GM13977 (cell line): ENCODE data around the gene KCNK6.

Source experiments
- DNase-seq: peaks from one replicate; pipeline ENCODE4 v3.0.0; 2012; ENCODE audit warnings: low spot score
- in situ Hi-C: fragments of 300-500 bp; cut with MboI; formaldehyde crosslinking; loops from one replicate; pipeline ENCODE4 v1.12.0; 2022; ENCODE audit warnings: low sequenced_read_pairs, low pct_unique_long_range_greater_than_20kb, mixed read lengths, inconsistent platforms; ENCODE audit not compliant: unreplicated experiment
- TF ChIP-seq, protein P1 (sequence below): IDR thresholded peaks from 2 replicates; pipeline ENCODE4 v1.5.1; 2012; ENCODE audit warnings: mild to moderate bottlenecking, control low read depth; ENCODE audit not compliant: insufficient read depth; ENCODE audit errors: extremely low read depth, missing control alignments

Gene KCNK6

DNA sequence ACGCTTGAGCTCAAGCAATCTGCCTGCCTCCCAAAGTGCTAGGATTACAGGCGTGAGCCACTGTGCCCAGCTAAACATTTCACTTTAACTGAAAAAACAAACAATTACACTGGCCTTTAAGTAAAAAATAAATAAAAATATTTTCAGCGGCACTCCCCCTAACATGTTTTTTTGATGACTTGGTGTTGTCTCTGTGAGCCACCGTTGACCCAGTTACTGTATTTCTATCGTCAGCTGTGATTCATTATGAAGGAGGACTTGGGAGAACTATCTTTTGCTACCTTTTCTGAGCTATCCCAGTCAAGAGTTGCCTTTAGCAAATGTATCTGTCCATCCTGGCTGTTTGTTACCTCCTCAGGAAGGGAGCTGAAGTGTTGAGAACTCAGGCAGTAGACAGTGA, 34.1 kb upstream of the KCNK6 start:
- in situ Hi-C loops: no loop called here
- DNase-seq: no peak
- TF ChIP-seq, protein P1, sequence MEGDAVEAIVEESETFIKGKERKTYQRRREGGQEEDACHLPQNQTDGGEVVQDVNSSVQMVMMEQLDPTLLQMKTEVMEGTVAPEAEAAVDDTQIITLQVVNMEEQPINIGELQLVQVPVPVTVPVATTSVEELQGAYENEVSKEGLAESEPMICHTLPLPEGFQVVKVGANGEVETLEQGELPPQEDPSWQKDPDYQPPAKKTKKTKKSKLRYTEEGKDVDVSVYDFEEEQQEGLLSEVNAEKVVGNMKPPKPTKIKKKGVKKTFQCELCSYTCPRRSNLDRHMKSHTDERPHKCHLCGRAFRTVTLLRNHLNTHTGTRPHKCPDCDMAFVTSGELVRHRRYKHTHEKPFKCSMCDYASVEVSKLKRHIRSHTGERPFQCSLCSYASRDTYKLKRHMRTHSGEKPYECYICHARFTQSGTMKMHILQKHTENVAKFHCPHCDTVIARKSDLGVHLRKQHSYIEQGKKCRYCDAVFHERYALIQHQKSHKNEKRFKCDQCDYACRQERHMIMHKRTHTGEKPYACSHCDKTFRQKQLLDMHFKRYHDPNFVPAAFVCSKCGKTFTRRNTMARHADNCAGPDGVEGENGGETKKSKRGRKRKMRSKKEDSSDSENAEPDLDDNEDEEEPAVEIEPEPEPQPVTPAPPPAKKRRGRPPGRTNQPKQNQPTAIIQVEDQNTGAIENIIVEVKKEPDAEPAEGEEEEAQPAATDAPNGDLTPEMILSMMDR: no peak

DNA sequence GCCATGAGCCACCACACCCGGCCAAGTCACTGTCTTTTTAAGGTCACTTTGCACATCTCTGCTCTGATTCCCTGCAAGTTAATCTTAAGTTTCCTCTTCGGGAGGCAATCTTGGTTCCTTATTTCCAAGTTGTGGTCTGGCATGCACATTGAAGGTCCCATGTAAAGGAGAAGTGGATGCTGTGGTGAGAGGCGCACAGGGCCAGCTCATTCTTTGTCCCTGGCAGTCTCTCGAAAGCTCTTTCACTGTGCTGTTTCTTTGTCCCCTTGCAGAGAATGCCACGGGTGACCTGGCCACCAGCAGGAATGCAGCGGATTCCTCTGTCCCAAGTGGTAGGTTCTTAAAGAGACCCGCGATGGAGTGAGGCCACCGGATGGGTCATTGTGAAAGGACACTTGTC, 32.0 kb upstream of the KCNK6 start:
- TF ChIP-seq, protein P1: no peak
- in situ Hi-C loops: no loop called here
- DNase-seq: no peak

DNA sequence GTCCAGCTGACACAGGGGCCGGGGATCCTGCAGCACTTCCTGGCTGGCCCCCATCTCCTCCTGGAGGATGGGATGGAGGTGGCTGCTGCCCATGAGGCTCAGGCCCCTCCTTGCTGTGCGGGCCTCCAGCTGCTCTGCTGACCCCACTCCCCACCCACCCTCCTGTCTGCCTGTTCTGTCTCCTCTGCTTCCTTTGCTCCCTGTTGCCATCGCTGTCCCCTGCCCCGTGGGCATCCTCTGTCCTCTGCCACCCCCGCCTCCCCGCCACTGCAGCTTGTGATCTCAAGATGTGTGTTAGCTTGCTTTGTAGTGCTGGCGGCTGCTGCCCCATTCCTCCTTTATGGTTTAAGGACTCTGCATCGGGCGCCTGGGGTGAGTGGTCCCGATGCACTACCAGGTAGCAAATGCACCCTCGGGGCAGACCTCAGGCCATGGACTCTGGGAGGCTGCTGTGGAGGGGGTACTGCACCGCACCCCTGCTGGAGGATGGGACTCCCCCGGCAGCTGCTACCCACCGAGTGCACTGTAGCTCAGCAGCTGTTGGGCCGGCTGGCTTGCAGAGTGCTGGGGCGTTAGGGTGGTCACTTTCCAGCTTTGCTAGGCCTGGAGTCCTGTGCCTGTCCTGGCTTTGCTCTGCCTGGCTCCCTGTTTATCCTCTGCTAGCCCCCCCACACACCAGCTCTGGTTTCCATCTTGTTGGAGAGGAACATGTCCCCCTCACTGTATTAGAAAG, 31.4 kb upstream of the KCNK6 start:
- TF ChIP-seq, protein P1: no peak
- in situ Hi-C loops: no loop called here
- DNase-seq: no peak

DNA sequence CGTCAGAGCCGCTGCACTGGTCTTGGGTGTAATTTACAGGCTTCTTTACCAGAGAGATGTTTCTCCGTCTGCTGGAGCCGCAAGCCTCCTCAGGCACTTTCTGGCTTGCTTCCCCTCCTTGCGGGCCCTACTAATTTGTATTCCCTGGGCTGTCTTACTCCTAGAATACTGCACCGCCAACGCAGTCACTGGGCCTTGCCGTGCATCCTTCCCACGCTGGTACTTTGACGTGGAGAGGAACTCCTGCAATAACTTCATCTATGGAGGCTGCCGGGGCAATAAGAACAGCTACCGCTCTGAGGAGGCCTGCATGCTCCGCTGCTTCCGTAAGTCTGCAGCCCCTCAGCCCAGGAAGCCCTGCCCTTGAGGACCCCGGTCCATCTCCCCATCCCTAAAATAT, 29.7 kb upstream of the KCNK6 start:
- in situ Hi-C loops: no loop called here
- no peak for DNase-seq
- TF ChIP-seq, protein P1: no peak

DNA sequence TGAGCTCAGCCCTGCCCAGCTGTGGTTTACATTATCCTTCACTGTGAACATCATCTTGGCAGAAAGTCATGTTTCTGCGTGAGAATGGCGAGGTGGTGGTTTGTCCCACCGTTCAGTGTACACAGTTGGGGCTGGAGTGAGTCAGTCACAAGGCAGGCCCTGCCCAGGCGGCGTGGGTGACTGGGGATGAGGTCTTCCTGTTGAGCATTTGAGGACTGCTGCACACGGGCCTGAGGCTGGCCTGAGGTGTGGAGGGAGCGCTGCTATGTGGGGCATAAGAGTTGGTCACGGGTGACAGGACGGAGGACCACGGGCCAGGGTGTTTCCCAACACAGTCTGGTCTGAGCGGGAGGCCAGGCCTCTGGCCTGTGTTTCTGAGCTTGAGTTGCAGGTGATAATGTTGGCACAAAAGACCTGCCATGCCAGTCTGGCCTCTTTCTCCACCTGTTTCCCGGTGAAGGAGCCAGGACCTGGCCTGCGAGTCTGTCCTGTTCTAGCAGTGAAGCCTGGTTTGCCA, 29.0 kb upstream of the KCNK6 start:
- DNase-seq: no peak
- in situ Hi-C loops: no loop called here
- TF ChIP-seq, protein P1: no peak

DNA sequence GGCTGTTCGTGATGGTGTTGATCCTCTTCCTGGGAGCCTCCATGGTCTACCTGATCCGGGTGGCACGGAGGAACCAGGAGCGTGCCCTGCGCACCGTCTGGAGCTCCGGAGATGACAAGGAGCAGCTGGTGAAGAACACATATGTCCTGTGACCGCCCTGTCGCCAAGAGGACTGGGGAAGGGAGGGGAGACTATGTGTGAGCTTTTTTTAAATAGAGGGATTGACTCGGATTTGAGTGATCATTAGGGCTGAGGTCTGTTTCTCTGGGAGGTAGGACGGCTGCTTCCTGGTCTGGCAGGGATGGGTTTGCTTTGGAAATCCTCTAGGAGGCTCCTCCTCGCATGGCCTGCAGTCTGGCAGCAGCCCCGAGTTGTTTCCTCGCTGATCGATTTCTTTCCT, 27.8 kb upstream of the KCNK6 start:
- DNase-seq: no peak

More for the DNA sequence above, 27.8 kb upstream of the KCNK6 start:
- TF ChIP-seq, protein P1: no peak
- in situ Hi-C loops: no loop called here
